NCI-H1436 (cell line): ENCODE measurements around the gene TSPO.
"Not testable (repeated sequence)": the region's sequence is repeated elsewhere in the genome, so short reads cannot be mapped to it uniquely, and the experiment has no call there.

Experiments used
- DNase-seq: peaks from one replicate; lab custom pipeline; 2025; lab: John Stamatoyannopoulos, UW

Gene TSPO

GRCh38 chr22:43131773-43132501 is 19.4 kb upstream of the TSPO start:
- no peak for DNase-seq

GRCh38 chr22:43133401-43133800 is 18.0 kb upstream of the TSPO start:
- DNase-seq: no peak

- no peak for DNase-seq
These were observed 16.8 kb upstream of the TSPO start for GRCh38 chr22:43134553-43134952.

- no peak for DNase-seq
These were observed 15.8 kb upstream of the TSPO start for GRCh38 chr22:43135565-43135964.

GRCh38 chr22:43136255-43136654 is 15.1 kb upstream of the TSPO start:
- DNase-seq: no peak

GRCh38 chr22:43136801-43137200 is 14.6 kb upstream of the TSPO start:
- no peak for DNase-seq

- DNase-seq: peak; percentile 72
These were observed 8.3 kb upstream of the TSPO start, which contains the start of gene MCAT for GRCh38 chr22:43142880-43143562. Gene MCAT, minus strand, starts transcription at chr22:43143398. Its CDS starts 50 bp downstream, at chr22:43143348.

- no peak for DNase-seq
These were observed 6.4 kb upstream of the TSPO start for GRCh38 chr22:43144949-43145348.

GRCh38 chr22:43145371-43145770 is 6.0 kb upstream of the TSPO start:
- DNase-seq: not testable (repeated sequence)

- DNase-seq: not testable (repeated sequence)
These were observed 5.0 kb upstream of the TSPO start for GRCh38 chr22:43146332-43146731.

- DNase-seq: no peak
These were observed 3.5 kb upstream of the TSPO start for GRCh38 chr22:43147821-43148220.

- no peak for DNase-seq
These were observed 2.8 kb upstream of the TSPO start for GRCh38 chr22:43148581-43148980.

GRCh38 chr22:43150731-43151206 is 590 bp upstream of the TSPO start:
- no peak for DNase-seq

GRCh38 chr22:43152003-43152356 is 621 bp downstream of the TSPO start:
- no peak for DNase-seq

GRCh38 chr22:43152357-43153071 is 1.2 kb downstream of the TSPO start:
- DNase-seq: no peak

GRCh38 chr22:43153899-43154298 is 2.5 kb downstream of the TSPO start:
- DNase-seq: no peak

GRCh38 chr22:43154887-43155536 is 3.7 kb downstream of the TSPO start:
- no peak for DNase-seq

GRCh38 chr22:43155789-43156188 is 4.4 kb downstream of the TSPO start:
- DNase-seq: no peak

- DNase-seq: no peak
These were observed 5.1 kb downstream of the TSPO start for GRCh38 chr22:43156413-43156812.

- DNase-seq: no peak
These were observed 6.7 kb downstream of the TSPO start for GRCh38 chr22:43157874-43158546.

GRCh38 chr22:43158778-43159483 is 7.6 kb downstream of the TSPO start:
- no peak for DNase-seq
